ENCODE measurements around the gene APOBR.
A peak's percentile ranks its signal among the peaks of the same experiment; 100 is the strongest.
"Not testable (repeated sequence)": the region's sequence is repeated elsewhere in the genome, so short reads cannot be mapped to it uniquely, and the experiment has no call there.

APOBR gene

GRCh38 chr16:28499854-28500253 lies 5.4 kb downstream of the APOBR start:
- Histone ChIP-seq H3K27me3 (ENCODE audit: insufficient read depth, poor library complexity, severe bottlenecking) (no peaks in the 10 kb centered on the region), H3K4me3 (replicated peaks; ENCODE audit: insufficient read depth, low read length) (no peak overlapping the region), H3K27ac (replicated peaks) (no peak overlapping the region)
- TF ChIP-seq SPI1 (IDR thresholded peaks at IDR 0.05; ENCODE audit: borderline replicate concordance, low read depth) (no peak), POLR2AphosphoS5 (IDR thresholded peaks at IDR 0.05; ENCODE audit: low read depth) (no peak), REST (IDR thresholded peaks at IDR 0.05; ENCODE audit: insufficient replicate concordance, low read depth) (no peak), GABPA (IDR thresholded peaks at IDR 0.05; ENCODE audit: low read depth) (no peak), CTCF (IDR thresholded peaks at IDR 0.05; ENCODE audit: insufficient read depth, low read length) (no peak)
- DNase-seq (ENCODE audit: low read depth in 1 of 2, low spot score in 1 of 2), result no peak

DNA sequence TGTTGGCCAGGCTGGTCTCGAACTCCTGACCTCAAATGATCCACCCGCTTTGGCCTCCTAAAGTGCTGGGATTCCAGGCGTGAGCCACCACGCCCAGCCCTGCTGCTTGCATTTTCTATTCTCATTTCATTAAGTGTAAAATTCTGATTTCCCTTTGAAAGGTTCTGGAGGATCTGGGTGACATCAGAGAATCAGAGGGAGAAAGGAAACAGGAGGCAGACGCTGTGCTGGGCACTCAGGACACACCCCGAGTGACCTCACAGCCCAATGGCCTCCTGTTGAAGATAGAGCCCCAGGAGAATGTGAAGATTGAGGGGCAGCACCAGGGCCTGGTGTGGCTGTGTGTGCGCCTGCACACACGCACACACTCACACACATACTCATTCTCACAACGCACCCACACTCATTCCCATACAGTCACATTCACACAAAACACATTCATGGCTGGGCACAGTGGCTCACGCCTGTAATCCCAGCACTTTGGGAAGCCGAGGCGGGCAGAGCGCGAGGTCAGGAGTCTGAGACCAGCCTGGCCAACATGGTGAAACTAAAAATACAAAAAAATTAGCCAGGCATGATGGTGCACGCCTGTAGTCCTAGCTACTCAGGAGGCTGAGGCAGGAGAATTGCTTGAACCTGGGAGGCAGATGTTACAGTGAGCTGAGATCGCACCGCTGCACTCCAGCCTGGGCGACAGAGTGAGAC lies 6.2 kb downstream of the APOBR start:
- DNase-seq (ENCODE audit: low read depth in 1 of 2, low spot score in 1 of 2); H3K4me3 ChIP-seq (replicated peaks; ENCODE audit: insufficient read depth, low read length); H3K27ac ChIP-seq (replicated peaks); H3K27me3 ChIP-seq (ENCODE audit: insufficient read depth, poor library complexity, severe bottlenecking): not testable (repeated sequence)
- peak; percentile 21; the same call in 1 of the 2 replicates for TF ChIP-seq POLR2AphosphoS5 (IDR thresholded peaks at IDR 0.05; ENCODE audit: low read depth)

DNA sequence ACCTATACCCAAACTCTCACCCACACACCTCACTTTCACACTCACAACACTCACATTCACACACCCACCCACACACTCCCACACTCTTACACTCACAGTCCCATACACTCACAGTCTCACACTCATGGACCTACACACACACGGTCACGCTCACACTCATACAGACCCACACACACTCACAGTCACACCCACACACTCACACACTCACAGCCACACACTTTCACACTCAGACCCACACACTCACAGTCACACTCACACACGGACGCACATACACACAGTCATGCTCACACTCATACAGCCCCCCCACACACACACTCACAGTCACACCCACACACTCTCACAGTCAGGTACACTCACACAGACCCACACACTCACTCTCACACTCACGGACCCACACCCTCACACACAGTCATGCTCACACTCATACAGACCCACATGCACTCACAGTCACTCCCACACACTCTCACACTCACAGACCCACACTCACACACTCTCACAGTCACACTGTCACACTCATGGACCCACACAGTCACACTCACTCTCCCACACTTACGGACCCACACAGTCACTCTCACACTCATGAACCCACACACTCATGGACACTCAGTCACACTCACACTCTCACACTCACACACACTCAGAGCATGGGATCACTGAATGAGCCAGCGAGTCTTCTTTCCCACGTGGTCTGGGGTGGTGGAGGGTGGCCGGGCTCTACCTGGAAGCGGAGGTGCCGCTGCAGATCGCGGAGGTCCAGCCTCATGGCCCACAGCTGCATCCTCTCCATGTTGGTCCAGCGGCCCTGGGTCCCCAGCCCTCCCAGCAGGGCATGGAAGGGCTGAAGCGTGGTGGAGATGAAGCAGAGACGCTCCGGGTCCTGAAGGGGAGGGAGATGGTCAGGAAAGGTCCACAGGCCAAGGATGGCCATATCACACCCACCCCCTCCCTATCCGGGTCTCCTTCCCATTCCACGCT lies 7.1 kb downstream of the APOBR start:
- Histone ChIP-seq H3K4me3 (replicated peaks; ENCODE audit: insufficient read depth, low read length) (no peak overlapping the region), H3K27me3 (ENCODE audit: insufficient read depth, poor library complexity, severe bottlenecking) (no peaks in the 10 kb centered on the region), H3K27ac (replicated peaks) (no peak overlapping the region)
- DNase-seq (ENCODE audit: low read depth in 1 of 2, low spot score in 1 of 2), result no peak
- TF ChIP-seq CTCF (IDR thresholded peaks at IDR 0.05; ENCODE audit: insufficient read depth, low read length), result no peak
- TF ChIP-seq SPI1 (IDR thresholded peaks at IDR 0.05; ENCODE audit: borderline replicate concordance, low read depth), result no peak
- no peak for TF ChIP-seq GABPA (IDR thresholded peaks at IDR 0.05; ENCODE audit: low read depth)
- no peak for TF ChIP-seq POLR2AphosphoS5 (IDR thresholded peaks at IDR 0.05; ENCODE audit: low read depth)
- no peak for TF ChIP-seq REST (IDR thresholded peaks at IDR 0.05; ENCODE audit: insufficient replicate concordance, low read depth)

- H3K27ac ChIP-seq (replicated peaks), result no peak overlapping the region
- TF ChIP-seq GABPA (IDR thresholded peaks at IDR 0.05; ENCODE audit: low read depth) (no peak), SPI1 (IDR thresholded peaks at IDR 0.05; ENCODE audit: borderline replicate concordance, low read depth) (no peak)
- no peak for DNase-seq (ENCODE audit: low read depth in 1 of 2, low spot score in 1 of 2)
- no peaks in the 10 kb centered on the region for H3K27me3 ChIP-seq (ENCODE audit: insufficient read depth, poor library complexity, severe bottlenecking)
- no peak overlapping the region for H3K4me3 ChIP-seq (replicated peaks; ENCODE audit: insufficient read depth, low read length)
These were observed 7.8 kb downstream of the APOBR start for GRCh38 chr16:28502290-28502689.

Measured in HL-60 (cell line).